Measurements from ENCODE around the gene LRRC10B.

GRCh38 chr11:61543606-61544306, 35.2 kb downstream of the LRRC10B start:
- TF ChIP-seq CTCF (IDR thresholded peaks at IDR 0.05), result no peak
- TF ChIP-seq POLR2A (IDR thresholded peaks at IDR 0.05), result no peak

Data from lower leg skin (tissue), 3 donors.